HG03064 (cell line): Measurements from ENCODE around the gene DCAKD.

Source experiments
- ATAC-seq: cut with Tn5 transposase; IDR thresholded peaks from one replicate; pipeline ENCODE4 v1.9.1; 2021; ENCODE audit warnings: low read depth; ENCODE audit not compliant: unreplicated experiment

Gene DCAKD

GRCh38 chr17:45006927-45007461 lies 44.4 kb downstream of the DCAKD start:
- ATAC-seq: no peak

GRCh38 chr17:45005700-45006099 lies 45.7 kb downstream of the DCAKD start:
- ATAC-seq: no peak

GRCh38 chr17:45004388-45004787 lies 47.0 kb downstream of the DCAKD start:
- no peak for ATAC-seq

- ATAC-seq: no peak
These were observed 47.6 kb downstream of the DCAKD start for GRCh38 chr17:45003877-45004276.

GRCh38 chr17:45001310-45001709 lies 50.1 kb downstream of the DCAKD start:
- ATAC-seq: no peak

GRCh38 chr17:44999433-44999832 lies 52.0 kb downstream of the DCAKD start:
- no peak for ATAC-seq

- no peak for ATAC-seq
These were observed 52.8 kb downstream of the DCAKD start for GRCh38 chr17:44998646-44999045.

- no peak for ATAC-seq
These were observed 53.5 kb downstream of the DCAKD start for GRCh38 chr17:44997733-44998520.

- no peak for ATAC-seq
These were observed 55.1 kb downstream of the DCAKD start for GRCh38 chr17:44996304-44996703.

- ATAC-seq: no peak
These were observed 55.9 kb downstream of the DCAKD start for GRCh38 chr17:44995436-44996001.

GRCh38 chr17:44992242-44992939 lies 59.0 kb downstream of the DCAKD start:
- no peak for ATAC-seq

- no peak for ATAC-seq
These were observed 60.4 kb downstream of the DCAKD start for GRCh38 chr17:44990994-44991393.

GRCh38 chr17:44989552-44990138 lies 61.8 kb downstream of the DCAKD start:
- no peak for ATAC-seq

- no peak for ATAC-seq
These were observed 63.1 kb downstream of the DCAKD start for GRCh38 chr17:44988044-44988942.

GRCh38 chr17:44983563-44983962 lies 67.9 kb downstream of the DCAKD start:
- no peak for ATAC-seq

GRCh38 chr17:44982113-44982702 lies 69.2 kb downstream of the DCAKD start:
- no peak for ATAC-seq

GRCh38 chr17:44981221-44981968 lies 70.0 kb downstream of the DCAKD start:
- no peak for ATAC-seq

- no peak for ATAC-seq
These were observed 71.9 kb downstream of the DCAKD start for GRCh38 chr17:44979426-44979995.

GRCh38 chr17:44978807-44979206 lies 72.6 kb downstream of the DCAKD start:
- ATAC-seq: no peak
